CD4-positive, CD25-positive, alpha-beta regulatory T cell (primary cell): Measurements from ENCODE around the gene MIER2. TPM values are rescaled to one million over a fixed set of nuclear protein-coding genes. Genes with fewer than 3 reads are reported as not detected.

ENCODE experiments used
- ATAC-seq, 2 donors: fragments of 150-1000 bp; cut with Tn5 transposase; one replicate each; pipeline ENCODE4 v1.10.0; 2021; ENCODE audit warnings: low read depth in 2 of 2, moderate number of reproducible peaks in 2 of 2, moderate library complexity in 1 of 2
- DNase-seq, 3 donors: peaks; one replicate each; pipeline versions ENCODE4 v3.0.0 to v3.0.0-alpha.2; 2012 to 2022; ENCODE audit warnings: mixed read lengths in 1 of 3
- H3K27ac ChIP-seq: one replicate; pipeline ENCODE4 v1.7.0; 2013; ENCODE audit warnings: mild to moderate bottlenecking, low read length; ENCODE audit not compliant: insufficient read depth, poor library complexity, severe bottlenecking
- H3K27me3 ChIP-seq: one replicate; pipeline ENCODE4 v1.7.0; 2013; ENCODE audit warnings: low read length; ENCODE audit not compliant: control insufficient read depth, insufficient read depth
- H3K36me3 ChIP-seq: one replicate; pipeline ENCODE4 v1.7.0; 2013; ENCODE audit warnings: mild to moderate bottlenecking, low read length, moderate library complexity; ENCODE audit not compliant: control insufficient read depth, insufficient read depth
- H3K4me1 ChIP-seq: 2 replicates; pipeline ENCODE4 v1.7.0; 2013; ENCODE audit warnings: mild to moderate bottlenecking, low read length; ENCODE audit not compliant: insufficient read depth, control insufficient read depth, poor library complexity, severe bottlenecking
- H3K4me3 ChIP-seq: one replicate; pipeline ENCODE4 v1.7.0; 2013; ENCODE audit warnings: low read depth, mild to moderate bottlenecking, low read length, moderate library complexity
- H3K9me3 ChIP-seq, 2 experiments: 1 replicate in 1 of 2; 2 replicates in 1 of 2; pipeline ENCODE4 v1.7.0; 2013; ENCODE audit warnings: low read length in 2 of 2, mild to moderate bottlenecking in 1 of 2, moderate library complexity in 1 of 2; ENCODE audit not compliant: control insufficient read depth in 2 of 2
- H3K27ac Mint-ChIP-seq, 3 donors: one replicate each; pipeline ENCODE4 v1.8.0; 2020 to 2022; ENCODE audit warnings: mild to moderate bottlenecking in 3 of 3, mixed read lengths in 3 of 3, moderate library complexity in 2 of 3
- H3K27me3 Mint-ChIP-seq: one replicate; pipeline ENCODE4 v1.8.0; 2022; ENCODE audit warnings: mild to moderate bottlenecking, mixed read lengths
- H3K36me3 Mint-ChIP-seq: one replicate; pipeline ENCODE4 v1.8.0; 2020; ENCODE audit warnings: mixed read lengths
- H3K4me1 Mint-ChIP-seq, 4 donors: one replicate each; pipeline ENCODE4 v1.8.0; 2020 to 2022; ENCODE audit warnings: mixed read lengths in 4 of 4, mild to moderate bottlenecking in 1 of 4
- H3K4me3 Mint-ChIP-seq, 4 donors: one replicate each; pipeline ENCODE4 v1.8.0; 2020 to 2022; ENCODE audit warnings: mild to moderate bottlenecking in 4 of 4, mixed read lengths in 4 of 4, moderate library complexity in 3 of 4
- H3K9me3 Mint-ChIP-seq, 7 donors: one replicate each; pipeline ENCODE4 v1.8.0; 2020 to 2022; ENCODE audit warnings: mixed read lengths in 7 of 7, mild to moderate bottlenecking in 3 of 7, moderate library complexity in 2 of 7
- polyA plus RNA-seq, 4 donors: library from polyadenylated mRNA; unstranded; fragments of 300-500 nt; fragmentation: Illumina TruSeq; gene quantifications; one replicate each; pipeline ENCODE4 v1.2.3, GENCODE V29; 2021
- total RNA-seq: library from RNA; stranded (reverse); gene quantifications from one replicate; pipeline ENCODE4 v1.2.3, GENCODE V29; 2022

Gene MIER2
- total and polyA plus RNA-seq, 5 donors from 2014 or later, result 2.0 to 15.8 (median 3.0) TPM

- peak; percentile 8 to 37 (median 20) for DNase-seq
Measured at GRCh38 chr19:294946-295686, 49.5 kb downstream of the MIER2 start.

GRCh38 chr19:294341-294945 is 50.2 kb downstream of the MIER2 start:
- H3K27me3 Mint-ChIP-seq, result peaks cover 43% of the 10 kb centered on the region
- H3K27ac ChIP-seq, result no peak overlapping the region
- H3K27ac Mint-ChIP-seq, result peak overlapping the region in 1 of 3 donors; percentile 14
- H3K4me3 ChIP-seq, result no peak overlapping the region
- H3K36me3 ChIP-seq, result no peaks in the 10 kb centered on the region
- DNase-seq (no peak), ATAC-seq (no peak)
- no peaks in the 10 kb centered on the region for H3K36me3 Mint-ChIP-seq
- no peaks in the 10 kb centered on the region for H3K9me3 ChIP-seq
- H3K4me1 ChIP-seq, result peaks cover 14% of the 10 kb centered on the region
- H3K9me3 Mint-ChIP-seq, result peaks cover 0 to 3% (median 0%) of the 10 kb centered on the region in 7 donors
- H3K4me3 Mint-ChIP-seq, result peak overlapping the region in 1 of 4 donors; percentile 21
- peaks cover 4% of the 10 kb centered on the region for H3K27me3 ChIP-seq
- peaks cover 0 to 17% (median under 1%) of the 10 kb centered on the region in 4 donors for H3K4me1 Mint-ChIP-seq

More at GRCh38 chr19:294946-295686, 49.5 kb downstream of the MIER2 start:
- Mint-ChIP-seq H3K27ac (no peak overlapping the region), H3K27me3 (peaks cover 38% of the 10 kb centered on the region), H3K9me3 (peaks cover 0 to 3% (median 0%) of the 10 kb centered on the region in 7 donors), H3K36me3 (no peaks in the 10 kb centered on the region), H3K4me3 (no peak overlapping the region), H3K4me1 (peaks cover 0 to 14% (median under 1%) of the 10 kb centered on the region in 4 donors)
- Histone ChIP-seq H3K27me3 (peaks cover 4% of the 10 kb centered on the region), H3K9me3 (no peaks in the 10 kb centered on the region), H3K36me3 (no peaks in the 10 kb centered on the region), H3K4me3 (no peak overlapping the region), H3K27ac (no peak overlapping the region), H3K4me1 (peaks cover 11% of the 10 kb centered on the region)
- peak; percentile 44 to 62 for ATAC-seq

- no peaks in the 10 kb centered on the region for H3K36me3 ChIP-seq
- peaks cover 0 to 3% (median 0%) of the 10 kb centered on the region in 7 donors for H3K9me3 Mint-ChIP-seq
- H3K27me3 ChIP-seq, result peaks cover 4% of the 10 kb centered on the region
- no peak overlapping the region for H3K27ac Mint-ChIP-seq
- H3K27ac ChIP-seq, result no peak overlapping the region
- H3K4me3 Mint-ChIP-seq, result peak overlapping the region in 2 of 4 donors; percentile 19 to 21
- H3K27me3 Mint-ChIP-seq, result peaks cover 49% of the 10 kb centered on the region
- ATAC-seq (no peak), DNase-seq (no peak)
- H3K4me3 ChIP-seq, result no peak overlapping the region
- peaks cover 0 to 17% (median under 1%) of the 10 kb centered on the region in 4 donors for H3K4me1 Mint-ChIP-seq
- H3K4me1 ChIP-seq, result peaks cover 14% of the 10 kb centered on the region
- H3K9me3 ChIP-seq, result no peaks in the 10 kb centered on the region
- H3K36me3 Mint-ChIP-seq, result no peaks in the 10 kb centered on the region
Measured at GRCh38 chr19:293436-294110, 51.0 kb downstream of the MIER2 start.

- no peaks in the 10 kb centered on the region for H3K36me3 ChIP-seq
- no peaks in the 10 kb centered on the region for H3K9me3 ChIP-seq
- ATAC-seq, result no peak
- H3K9me3 Mint-ChIP-seq, result peaks cover 0 to 3% (median 0%) of the 10 kb centered on the region in 7 donors
- peaks cover 4% of the 10 kb centered on the region for H3K27me3 ChIP-seq
- H3K27ac ChIP-seq, result no peak overlapping the region
- H3K36me3 Mint-ChIP-seq, result no peaks in the 10 kb centered on the region
- peak overlapping the region in 2 of 4 donors; percentile 38 to 57 for H3K4me3 Mint-ChIP-seq
- H3K4me1 Mint-ChIP-seq, result peaks cover 0 to 17% (median under 1%) of the 10 kb centered on the region in 4 donors
- no peak for DNase-seq
- H3K27me3 Mint-ChIP-seq, result peaks cover 52% of the 10 kb centered on the region
- H3K4me3 ChIP-seq, result no peak overlapping the region
- H3K4me1 ChIP-seq, result peaks cover 14% of the 10 kb centered on the region
- H3K27ac Mint-ChIP-seq, result no peak overlapping the region
Measured at GRCh38 chr19:292951-293350, 51.6 kb downstream of the MIER2 start.

GRCh38 chr19:292281-292884 is 52.2 kb downstream of the MIER2 start:
- Mint-ChIP-seq H3K27me3 (peaks cover 54% of the 10 kb centered on the region), H3K4me1 (peaks cover 0 to 17% (median under 1%) of the 10 kb centered on the region in 4 donors), H3K36me3 (no peaks in the 10 kb centered on the region), H3K4me3 (peak overlapping the region in 1 of 4 donors; percentile 38), H3K27ac (no peak overlapping the region), H3K9me3 (peaks cover 0 to 3% (median 0%) of the 10 kb centered on the region in 7 donors)
- H3K27me3 ChIP-seq, result peaks cover 4% of the 10 kb centered on the region
- H3K4me3 ChIP-seq, result no peak overlapping the region
- ATAC-seq (no peak), DNase-seq (no peak)
- H3K9me3 ChIP-seq, result no peaks in the 10 kb centered on the region
- H3K4me1 ChIP-seq, result peaks cover 14% of the 10 kb centered on the region
- H3K27ac ChIP-seq, result no peak overlapping the region
- no peaks in the 10 kb centered on the region for H3K36me3 ChIP-seq

- H3K4me3 ChIP-seq, result no peak overlapping the region
- peaks cover 4% of the 10 kb centered on the region for H3K27me3 ChIP-seq
- H3K4me1 ChIP-seq, result peaks cover 14% of the 10 kb centered on the region
- Mint-ChIP-seq H3K4me3 (no peak overlapping the region), H3K27ac (peak overlapping the region in 1 of 3 donors; percentile 56), H3K9me3 (peaks cover 0 to 3% (median 0%) of the 10 kb centered on the region in 7 donors), H3K36me3 (no peaks in the 10 kb centered on the region), H3K4me1 (peaks cover 0 to 17% (median under 1%) of the 10 kb centered on the region in 4 donors), H3K27me3 (peaks cover 60% of the 10 kb centered on the region)
- no peaks in the 10 kb centered on the region for H3K36me3 ChIP-seq
- no peaks in the 10 kb centered on the region for H3K9me3 ChIP-seq
- no peak overlapping the region for H3K27ac ChIP-seq
- no peak for ATAC-seq
- no peak for DNase-seq
Measured at GRCh38 chr19:291561-292280, 52.9 kb downstream of the MIER2 start.
